GM12878 (cell line): ENCODE results near the gene ASGR1. TPM values are rescaled to one million over a fixed set of nuclear protein-coding genes. Genes with fewer than 3 reads are reported as not detected.

Source experiments
- ATAC-seq: fragments of 200-7000 bp; cut with Tn5 transposase; 3 replicates; pipeline ENCODE4 v1.9.1; 2020; ENCODE audit warnings: mild to moderate bottlenecking, moderate library complexity
- BruUV-seq: library from RNA; stranded (reverse); fragments of 400-500 nt; replicated peaks from 2 replicates; lab custom pipeline; 2021; lab: Mats Ljungman, UMichigan
- CTCF ChIA-PET: fragments of 300-600 bp; sonication (Branson Sonifier 250); formaldehyde crosslinking; extraction: SDS; loops from one replicate; lab custom pipeline; 2021; ENCODE audit warnings: inconsistent platforms; lab: Yijun Ruan, JAX
- POLR2A ChIA-PET: fragments of 350-600 bp; formaldehyde crosslinking; extraction: SDS; loops from one replicate; lab custom pipeline; 2021; ENCODE audit warnings: inconsistent platforms; lab: Charles Lee
- RAD21 ChIA-PET: fragments of 300-600 bp; sonication (Branson Sonifier 250); formaldehyde crosslinking; loops from one replicate; lab custom pipeline; 2023; ENCODE audit warnings: antibody characterized with exemption; ENCODE audit not compliant: unreplicated experiment; lab: Charles Lee
- SMC1A ChIA-PET: fragments of 300-600 bp; sonication (Branson Sonifier 250); formaldehyde crosslinking; loops from one replicate; lab custom pipeline; 2023; ENCODE audit not compliant: unreplicated experiment, uncharacterized antibody; lab: Charles Lee
- DNase-seq: peaks from one replicate; pipeline ENCODE4 v3.0.0-alpha.2; 2011; ENCODE audit warnings: low read depth, low spot score
- FAIRE-seq: peaks from 3 replicates; lab custom pipeline; 2011; peaks lifted over from hg19 to GRCh38; lab: Jason Lieb, UNC
- H2AFZ ChIP-seq: 2 replicates; pipeline ENCODE4 v1.6.0; 2011; ENCODE audit warnings: low read depth, low read length, control low read depth; ENCODE audit not compliant: control insufficient read depth
- H3K27ac ChIP-seq: 2 replicates; pipeline ENCODE4 v1.5.1; 2011; ENCODE audit warnings: control low read depth; ENCODE audit not compliant: control insufficient read depth, insufficient read depth
- H3K27me3 ChIP-seq, 2 experiments: replicated peaks in 1 of 2; 2 replicates each; pipeline versions ENCODE4 v1.6.0 to v1.6.1; 2011; ENCODE audit warnings: low read length in 1 of 2; ENCODE audit not compliant: control insufficient read depth in 2 of 2, insufficient read depth in 2 of 2
- H3K36me3 ChIP-seq, 2 experiments: 2 replicates each; pipeline ENCODE4 v1.5.1; 2011; ENCODE audit warnings: low read length in 1 of 2; ENCODE audit not compliant: control insufficient read depth in 2 of 2, insufficient read depth in 2 of 2
- H3K4me1 ChIP-seq: 2 replicates; pipeline ENCODE4 v1.6.1; 2011; ENCODE audit warnings: mild to moderate bottlenecking, low read length, moderate library complexity, mixed read lengths; ENCODE audit not compliant: control insufficient read depth, insufficient read depth
- H3K4me2 ChIP-seq: 2 replicates; pipeline ENCODE4 v1.6.0; 2011; ENCODE audit warnings: control low read depth; ENCODE audit not compliant: control insufficient read depth, insufficient read depth
- H3K4me3 ChIP-seq: fragments of 200-600 bp; sonication (generic); 2 replicates; pipeline ENCODE4 v1.5.1; 2016
- H3K79me2 ChIP-seq: 2 replicates; pipeline ENCODE4 v1.6.0; 2011; ENCODE audit warnings: low read length; ENCODE audit not compliant: control insufficient read depth, insufficient read depth
- H3K9ac ChIP-seq: 2 replicates; pipeline ENCODE4 v1.8.0; 2011; ENCODE audit warnings: low read length, control low read depth, mixed read lengths; ENCODE audit not compliant: control insufficient read depth, insufficient read depth
- H3K9me3 ChIP-seq: replicated peaks from 3 replicates; pipeline ENCODE4 v1.5.1; 2011; ENCODE audit warnings: mild to moderate bottlenecking, low read length; ENCODE audit not compliant: control insufficient read depth, insufficient read depth
- H4K20me1 ChIP-seq: 2 replicates; pipeline ENCODE4 v1.6.0; 2011; ENCODE audit not compliant: control insufficient read depth, insufficient read depth
- ETV6 ChIP-seq, 2 experiments: fragments of 450-650 bp in 1 of 2; IDR thresholded peaks in 1 of 2; conservative IDR thresholded peaks in 1 of 2; 2 replicates each; pipeline ENCODE4 v1.6.1; 2014; ENCODE audit warnings: antibody characterized with exemption in 1 of 2, borderline replicate concordance in 1 of 2, low read depth in 1 of 2, mild to moderate bottlenecking in 1 of 2, moderate library complexity in 1 of 2
- WGBS: methylation state at CpG from one replicate; pipeline ENCODE4 v1.1.6; 2016; ENCODE audit warnings: low lambda C conversion rate; ENCODE audit not compliant: insufficient replicate concordance, insufficient coverage; ENCODE audit errors: missing lambda C conversion rate; 5-methylcytosine and 5-hydroxymethylcytosine counted together
- in situ Hi-C: fragments of 300-500 bp; cut with MboI; formaldehyde crosslinking; loops from 9 replicates; pipeline ENCODE4 v1.14.3; 2018; ENCODE audit warnings: mixed read lengths
- intact Hi-C: fragments of 100-400 bp; cut with micrococcal nuclease; formaldehyde crosslinking; loops from one replicate; pipeline ENCODE4 v1.14.2; 2022; ENCODE audit not compliant: unreplicated experiment
- polyA plus RNA-seq, 11 experiments: library from polyadenylated mRNA; depleted of rRNA in 4 of 11; unstranded in 6 of 11; stranded (reverse) in 5 of 11; fragments of >200 nt; fragmentation: Nextera tagmentation in 4 of 11; fragmentation: Illumina TruSeq in 1 of 11; extraction: Ambion mirVana in 4 of 11; extraction: Trizol in 1 of 11; gene quantifications; 1 replicate in 1 of 11; 2 replicates in 10 of 11; pipeline versions ENCODE4 v1.2.1 to v1.2.3, GENCODE V29; 2011 to 2016; ENCODE audit warnings: inconsistent platforms in 2 of 11, missing spikeins in 2 of 11, low read depth in 1 of 11
- total RNA-seq, 4 experiments: library from RNA; depleted of rRNA in 3 of 4; stranded (reverse); fragments of >200 nt in 3 of 4; fragmentation: Illumina TruSeq in 1 of 4; extraction: Trizol in 1 of 4; gene quantifications; 2 replicates each; pipeline versions ENCODE4 v1.2.1 to v1.2.3, GENCODE V29; 2013 to 2021
- TF ChIP-seq, protein P1 (sequence below): fragments of 150-350 bp; IDR thresholded peaks from 2 replicates; pipeline ENCODE4 v1.6.1; 2014; ENCODE audit warnings: mild to moderate bottlenecking, low read depth, low read length
- TF ChIP-seq, protein P2 (sequence below): IDR thresholded peaks from 2 replicates; pipeline ENCODE4 v1.6.1; 2012; ENCODE audit warnings: low read depth, low read length, improper control_type of control experiment

Gene ASGR1
- total and polyA plus RNA-seq, 10 of the 15 experiments (the other 5 are each of a cell fraction or from before 2014, with no cell fraction given): 0.06 to 0.34 (median 0.14) TPM; not detected in 6

DNA sequence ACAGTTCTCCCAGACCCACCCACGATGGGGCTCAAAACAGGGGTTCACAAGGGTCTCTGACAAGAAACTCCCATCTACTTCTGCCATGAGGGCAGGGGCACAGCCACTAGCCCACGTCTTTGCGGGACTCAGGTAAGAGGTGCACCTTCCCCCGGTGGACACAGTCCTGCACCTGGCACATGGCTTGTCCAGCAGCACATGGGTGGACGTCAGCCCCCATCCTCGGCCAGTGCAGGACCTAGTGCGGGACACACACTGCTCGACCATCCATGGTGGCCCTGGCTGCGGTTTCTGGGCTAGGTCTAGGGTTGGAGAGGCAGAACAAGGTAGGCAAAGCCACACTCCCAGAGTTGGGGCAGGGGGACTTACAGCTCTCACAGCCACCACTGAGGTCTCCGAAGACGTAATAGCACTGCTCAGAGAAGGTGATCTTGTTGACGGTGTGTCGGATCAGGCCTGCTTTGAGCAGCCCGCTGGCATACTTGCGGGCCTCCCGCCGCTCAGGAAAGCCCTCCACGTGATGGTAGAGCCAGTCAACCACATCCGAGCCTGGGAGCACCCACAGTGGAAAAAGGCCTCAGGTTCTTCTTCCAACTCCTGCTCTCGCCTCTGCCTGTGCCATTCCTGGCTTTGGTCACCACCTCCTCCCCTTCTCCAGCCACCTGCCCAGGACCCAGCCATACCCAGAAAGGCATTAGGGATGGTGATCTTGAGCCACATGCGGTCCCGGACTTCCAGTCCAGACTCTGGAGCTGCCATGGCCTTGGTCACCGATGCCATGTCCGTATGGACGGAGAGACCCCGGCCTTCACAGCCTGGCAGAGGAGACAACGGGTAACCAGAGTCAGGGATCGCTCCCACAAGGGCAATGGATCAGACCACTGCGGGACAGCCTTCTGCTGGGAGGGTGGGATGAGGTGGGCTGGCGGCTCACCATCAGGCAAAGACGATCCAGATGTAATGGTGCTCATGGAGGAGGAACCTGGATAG lies 47.8 kb upstream of the ASGR1 start (continued):
- TF ChIP-seq, protein P1, sequence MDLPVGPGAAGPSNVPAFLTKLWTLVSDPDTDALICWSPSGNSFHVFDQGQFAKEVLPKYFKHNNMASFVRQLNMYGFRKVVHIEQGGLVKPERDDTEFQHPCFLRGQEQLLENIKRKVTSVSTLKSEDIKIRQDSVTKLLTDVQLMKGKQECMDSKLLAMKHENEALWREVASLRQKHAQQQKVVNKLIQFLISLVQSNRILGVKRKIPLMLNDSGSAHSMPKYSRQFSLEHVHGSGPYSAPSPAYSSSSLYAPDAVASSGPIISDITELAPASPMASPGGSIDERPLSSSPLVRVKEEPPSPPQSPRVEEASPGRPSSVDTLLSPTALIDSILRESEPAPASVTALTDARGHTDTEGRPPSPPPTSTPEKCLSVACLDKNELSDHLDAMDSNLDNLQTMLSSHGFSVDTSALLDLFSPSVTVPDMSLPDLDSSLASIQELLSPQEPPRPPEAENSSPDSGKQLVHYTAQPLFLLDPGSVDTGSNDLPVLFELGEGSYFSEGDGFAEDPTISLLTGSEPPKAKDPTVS: no peak
- TF ChIP-seq, all 136 proteins: peak for 0

DNA sequence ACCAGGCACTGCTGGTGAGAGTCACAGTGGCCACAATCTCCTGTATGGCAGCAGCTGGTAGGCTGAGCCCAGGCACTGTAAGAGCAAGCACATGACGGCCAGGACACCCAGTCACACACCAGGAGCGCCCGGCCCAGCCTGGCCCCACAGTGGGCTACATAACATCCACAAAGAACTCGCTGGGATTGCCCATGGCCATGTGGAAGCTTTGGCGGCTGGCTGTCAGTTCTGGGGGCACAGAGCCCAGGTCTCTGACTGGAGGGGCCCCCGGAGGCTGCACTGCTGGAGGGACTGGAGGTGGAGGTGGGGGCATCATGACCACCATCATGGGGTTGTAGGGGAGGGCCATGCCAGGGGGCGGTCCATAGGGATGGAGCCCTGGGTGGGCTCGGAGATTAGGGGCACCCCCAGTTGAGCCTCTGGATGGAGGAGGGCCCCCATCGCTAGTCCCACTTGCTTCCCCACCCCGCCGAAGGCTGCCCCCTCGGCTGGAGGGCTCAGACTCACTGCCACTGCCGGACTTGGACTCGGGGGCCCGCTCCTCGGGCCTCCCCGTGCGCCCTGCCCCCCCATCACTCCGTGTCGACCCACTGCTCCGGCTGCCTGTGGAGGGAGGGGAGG lies 46.7 kb upstream of the ASGR1 start:
- no peak overlapping the region for H3K27ac ChIP-seq
- peaks cover 3% of the 10 kb centered on the region; the same call in 1 of the 2 replicates for H3K79me2 ChIP-seq
- DNase-seq (no peak), ATAC-seq (no peak), FAIRE-seq (no peak)
- H4K20me1 ChIP-seq: no peaks in the 10 kb centered on the region
- ChIA-PET CTCF (no interaction called here), RAD21 (no interaction called here), SMC1A (interaction anchor here (1.2 kb wide), 1 partner anchor 24 kb away, joined by 3 read pairs; no protein-coding TSS in a partner anchor), POLR2A (no interaction called here)
- WGBS: 89% methylated on average over 12 of the region's 21 CpGs
- H3K4me2 ChIP-seq: no peak overlapping the region
- in situ Hi-C loops: no loop called here
- no peak overlapping the region for H3K9ac ChIP-seq
- no peak overlapping the region for H2AFZ ChIP-seq
- peaks cover 3% of the 10 kb centered on the region; the same call in 1 of the 2 replicates for H3K4me1 ChIP-seq
- peaks cover 27 to 31% of the 10 kb centered on the region in 2 experiments for H3K36me3 ChIP-seq
- intact Hi-C loops: no loop called here
- H3K9me3 ChIP-seq: no peaks in the 10 kb centered on the region
- no TSS peak for BruUV-seq
- H3K4me3 ChIP-seq: no peak overlapping the region
- no peaks in the 10 kb centered on the region for H3K27me3 ChIP-seq
- TF ChIP-seq, protein P2, sequence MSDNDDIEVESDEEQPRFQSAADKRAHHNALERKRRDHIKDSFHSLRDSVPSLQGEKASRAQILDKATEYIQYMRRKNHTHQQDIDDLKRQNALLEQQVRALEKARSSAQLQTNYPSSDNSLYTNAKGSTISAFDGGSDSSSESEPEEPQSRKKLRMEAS: no peak
- TF ChIP-seq ETV6 (conservative IDR thresholded peaks at IDR 0.05 in 1 of 2, IDR thresholded peaks at IDR 0.05 in 1 of 2; ENCODE audit: borderline replicate concordance in 1 of 2, low read depth in 1 of 2): no peak
